ENCODE data around the gene PTPRN2.
"Not testable (repeated sequence)": the region's sequence is repeated elsewhere in the genome, so short reads cannot be mapped to it uniquely, and the experiment has no call there.

Gene PTPRN2

DNA sequence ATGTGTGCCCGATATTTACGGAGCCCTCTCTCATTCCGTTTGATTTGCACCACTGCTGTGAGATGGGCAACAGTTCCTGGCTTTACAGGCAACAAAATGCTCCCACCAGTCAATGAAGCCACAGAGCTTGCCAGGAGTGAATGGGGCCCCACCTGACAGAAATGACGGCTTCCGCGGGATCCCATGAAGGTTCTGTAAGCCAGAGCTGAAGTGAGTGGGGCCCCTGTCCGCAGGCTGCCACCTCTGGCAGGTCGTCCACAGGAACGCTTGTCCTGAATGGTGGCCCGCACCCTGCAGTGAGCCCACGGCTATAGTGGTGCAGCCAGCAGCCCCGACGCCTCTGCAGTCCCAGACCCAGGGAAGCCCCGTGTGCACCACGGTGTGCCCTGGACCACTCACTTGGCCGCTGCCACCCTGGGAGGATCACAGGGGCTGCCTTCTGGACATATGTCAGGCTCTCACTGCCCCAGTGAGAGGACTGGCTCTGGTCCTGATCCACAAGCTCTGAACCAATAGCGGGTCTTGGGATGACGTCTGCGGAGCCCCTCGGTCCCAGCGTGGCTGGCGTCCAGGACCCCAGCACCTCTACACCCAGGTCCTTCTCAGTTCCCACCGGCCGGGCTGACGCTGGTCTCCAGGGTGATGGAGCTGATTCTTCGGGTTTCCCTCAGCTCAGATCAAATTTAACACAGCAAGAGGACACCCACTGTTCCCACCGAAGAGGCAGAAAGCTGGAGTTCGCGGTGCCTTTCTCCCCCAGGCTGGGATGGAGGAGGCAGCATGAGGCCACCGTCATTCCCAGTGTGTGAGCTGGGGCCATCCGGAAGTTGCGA is 738.9 kb downstream of the PTPRN2 start:
- DNase-seq = no peak

DNA sequence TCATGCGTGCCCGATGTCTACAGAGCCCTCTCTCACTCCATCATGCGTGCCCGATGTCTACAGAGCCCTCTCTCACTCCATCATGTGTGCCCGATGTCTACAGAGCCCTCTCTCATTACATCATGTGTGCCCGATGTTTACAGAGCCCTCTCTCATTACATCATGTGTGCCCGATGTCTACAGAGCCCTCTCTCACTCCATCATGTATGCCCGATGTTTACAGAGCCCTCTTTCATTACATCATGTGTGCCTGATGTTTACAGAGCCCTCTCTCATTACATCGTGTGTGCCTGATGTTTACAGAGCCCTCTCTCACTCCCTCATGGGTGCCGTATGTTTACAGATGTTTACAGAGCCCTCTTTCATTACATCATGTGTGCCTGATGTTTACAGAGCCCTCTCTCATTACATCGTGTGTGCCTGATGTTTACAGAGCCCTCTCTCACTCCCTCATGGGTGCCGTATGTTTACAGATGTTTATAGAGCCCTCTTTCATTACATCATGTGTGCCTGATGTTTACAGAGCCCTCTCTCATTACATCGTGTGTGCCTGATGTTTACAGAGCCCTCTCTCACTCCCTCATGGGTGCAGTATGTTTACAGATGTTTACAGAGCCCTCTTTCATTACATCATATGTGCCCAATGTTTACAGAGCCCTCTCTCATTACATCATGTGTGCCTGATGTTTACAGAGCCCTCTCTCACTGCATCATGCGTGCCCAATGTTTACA is 739.7 kb downstream of the PTPRN2 start:
- not testable (repeated sequence) for DNase-seq

- peak in 1 of 3 experiments; percentile 41 for DNase-seq
Observed at GRCh38 chr7:157846746-157847145, 740.9 kb downstream of the PTPRN2 start.

DNA sequence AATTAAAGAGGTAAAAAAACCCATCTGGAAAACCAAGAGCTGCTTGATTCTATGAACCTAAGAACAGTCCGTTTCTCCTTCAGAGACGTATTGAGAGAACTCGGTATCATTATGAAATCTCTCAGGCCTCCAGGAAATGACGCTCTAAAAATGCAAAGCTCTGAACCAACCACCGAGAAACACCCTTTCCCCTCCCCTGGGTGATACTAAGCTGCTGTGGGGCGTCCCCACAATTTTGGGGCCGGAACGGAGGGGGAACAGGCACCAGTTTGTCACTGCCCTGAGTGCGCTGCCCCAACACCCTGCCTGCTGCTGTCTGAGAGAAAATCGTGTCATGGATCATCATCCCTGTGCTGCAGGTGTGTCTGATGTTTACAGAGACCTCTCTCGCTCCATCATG is 741.4 kb downstream of the PTPRN2 start:
- DNase-seq = peak in 1 of 3 experiments; percentile 57

DNA sequence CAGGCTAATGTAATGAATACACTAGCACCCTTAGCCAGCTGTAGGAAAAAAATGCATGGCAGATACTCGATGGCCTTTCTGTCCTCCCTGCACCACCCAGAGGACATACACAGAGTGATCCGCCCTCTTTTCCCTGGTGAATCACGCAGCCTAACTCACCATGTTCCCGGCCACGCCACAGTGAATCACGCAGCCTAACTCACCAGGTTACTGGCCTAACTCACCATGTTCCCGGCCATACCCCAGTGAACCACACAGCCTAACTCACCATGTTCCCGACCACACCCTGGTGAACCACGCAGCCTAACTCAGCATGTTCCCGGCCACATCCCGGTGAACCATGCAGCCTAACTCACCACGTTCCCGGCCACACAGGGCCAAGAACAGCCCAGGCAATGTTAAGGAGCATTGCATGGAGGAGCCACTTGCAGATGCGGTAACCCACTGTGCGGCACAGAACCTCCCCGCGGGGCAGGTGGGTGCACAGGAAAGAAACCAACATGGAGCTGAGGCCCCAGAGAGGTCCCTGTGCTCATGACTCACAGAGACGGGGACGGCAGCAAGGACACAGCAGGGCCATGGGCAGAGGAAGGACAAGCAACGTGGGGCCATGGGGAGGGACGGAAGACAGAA is 742.3 kb downstream of the PTPRN2 start:
- no peak for DNase-seq

- DNase-seq = no peak
Observed at GRCh38 chr7:157844611-157845010, 743.0 kb downstream of the PTPRN2 start.

GRCh38 chr7:157844141-157844540 is 743.5 kb downstream of the PTPRN2 start:
- no peak for DNase-seq

GRCh38 chr7:157843336-157844140 is 744.1 kb downstream of the PTPRN2 start:
- DNase-seq = no peak

DNA sequence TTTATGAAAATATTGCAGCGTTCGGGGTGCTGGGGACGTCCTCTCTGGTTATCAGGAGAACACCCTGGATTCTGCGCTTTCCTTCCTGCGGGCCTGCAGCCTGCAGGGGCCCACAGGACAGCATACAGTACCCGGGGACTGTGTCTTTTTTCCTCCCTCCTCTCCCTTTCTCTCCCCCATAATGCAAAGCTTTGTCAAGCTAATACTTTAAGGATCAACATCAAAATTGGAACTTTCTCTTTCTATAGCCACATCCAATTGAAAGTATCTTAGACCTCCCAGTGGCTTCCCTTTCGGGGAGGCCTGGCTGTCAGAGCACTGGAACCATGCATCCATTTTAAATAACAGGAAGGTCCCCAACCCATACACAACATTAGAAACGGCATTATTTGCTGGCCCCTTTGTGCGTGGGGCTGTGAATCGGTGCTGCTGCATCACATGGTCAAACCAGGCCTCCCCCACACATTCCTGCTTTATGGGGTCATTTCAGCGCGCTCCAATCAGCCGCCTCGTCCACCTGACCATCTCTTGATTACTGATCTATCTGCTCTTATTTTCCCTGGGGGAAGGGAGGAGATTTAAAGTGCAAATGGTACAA is 745.8 kb downstream of the PTPRN2 start:
- DNase-seq = no peak

DNA sequence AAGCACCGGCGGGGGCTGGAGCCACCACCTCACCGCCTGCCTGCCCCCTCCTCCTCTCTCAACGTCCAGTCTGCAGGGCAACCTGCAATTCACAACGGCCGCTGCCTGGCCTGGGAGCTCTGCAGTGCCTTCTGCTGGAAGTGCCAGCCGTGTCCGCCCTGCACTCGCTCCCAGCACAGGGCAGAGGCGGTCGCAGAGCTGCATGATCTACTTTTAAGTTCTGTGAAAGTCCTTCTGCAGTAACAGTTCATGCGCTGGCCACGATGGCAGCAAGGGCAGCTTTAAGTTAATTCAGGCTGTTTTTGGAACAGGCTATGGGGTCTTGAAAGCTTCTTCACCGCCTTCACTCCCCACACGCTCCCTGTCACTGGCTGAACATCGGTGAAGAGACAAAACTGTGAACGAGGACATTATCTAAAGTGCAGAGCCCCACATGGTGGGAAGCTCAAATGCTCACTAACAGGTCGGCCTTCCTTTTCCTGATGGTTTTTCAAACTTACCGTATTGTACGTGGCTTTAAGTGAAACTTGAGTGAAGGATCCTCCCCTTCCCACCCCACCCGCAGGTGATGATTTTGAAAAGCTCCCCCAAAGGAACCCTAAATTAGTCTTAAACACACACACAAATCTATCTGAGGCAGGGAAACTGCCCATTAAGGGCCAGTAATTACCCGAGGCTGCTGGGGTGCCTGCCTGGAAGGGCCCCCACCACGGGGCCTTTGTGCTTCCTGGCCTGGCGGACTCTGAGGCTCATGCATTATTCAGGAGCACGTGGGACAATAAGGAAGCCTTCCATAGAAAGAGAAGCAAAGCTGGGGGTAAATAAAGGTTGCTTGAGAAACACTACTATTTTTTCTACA is 746.5 kb downstream of the PTPRN2 start:
- DNase-seq = peak in 2 of 3 experiments; percentile 27 to 65

DNA sequence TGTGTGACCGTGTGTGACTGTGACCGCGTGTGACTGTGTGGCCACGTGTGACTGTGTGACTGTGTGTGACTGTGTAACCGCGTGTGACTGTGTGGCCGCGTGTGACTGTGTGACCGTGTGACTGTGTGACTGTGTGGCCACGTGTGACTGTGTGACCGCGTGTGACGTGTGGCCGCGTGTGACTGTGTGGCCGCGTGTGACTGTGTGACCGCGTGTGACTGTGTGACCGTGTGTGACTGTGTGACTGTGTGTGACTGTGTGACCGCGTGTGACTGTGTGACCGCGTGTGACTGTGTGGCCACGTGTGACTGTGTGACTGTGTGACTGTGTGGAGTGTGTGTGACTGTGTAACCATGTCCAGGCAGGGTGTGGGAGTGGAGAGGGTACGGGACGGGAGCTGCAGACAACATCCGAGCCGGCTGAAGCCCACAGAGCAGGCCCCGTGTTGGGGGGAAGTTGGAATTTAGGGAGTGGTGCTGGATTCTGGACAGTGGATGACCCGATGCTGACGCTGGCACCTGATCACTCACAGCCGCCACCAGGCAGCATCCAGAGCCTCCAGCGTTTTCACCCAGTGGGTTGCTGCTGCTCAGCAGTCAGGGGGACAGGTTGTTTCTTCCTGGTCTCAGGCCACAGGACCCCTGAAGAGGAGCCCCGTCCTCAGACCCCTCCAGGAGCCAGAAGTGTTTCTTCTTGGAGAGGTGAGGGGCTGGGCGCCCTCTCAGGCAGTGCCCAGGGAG is 747.3 kb downstream of the PTPRN2 start:
- DNase-seq = no peak

- no peak for DNase-seq
Observed at GRCh38 chr7:157839672-157840167, 747.9 kb downstream of the PTPRN2 start.

GRCh38 chr7:157839226-157839625 is 748.4 kb downstream of the PTPRN2 start:
- no peak for DNase-seq

- DNase-seq = no peak
Observed at GRCh38 chr7:157837561-157837960, 750.1 kb downstream of the PTPRN2 start.

DNA sequence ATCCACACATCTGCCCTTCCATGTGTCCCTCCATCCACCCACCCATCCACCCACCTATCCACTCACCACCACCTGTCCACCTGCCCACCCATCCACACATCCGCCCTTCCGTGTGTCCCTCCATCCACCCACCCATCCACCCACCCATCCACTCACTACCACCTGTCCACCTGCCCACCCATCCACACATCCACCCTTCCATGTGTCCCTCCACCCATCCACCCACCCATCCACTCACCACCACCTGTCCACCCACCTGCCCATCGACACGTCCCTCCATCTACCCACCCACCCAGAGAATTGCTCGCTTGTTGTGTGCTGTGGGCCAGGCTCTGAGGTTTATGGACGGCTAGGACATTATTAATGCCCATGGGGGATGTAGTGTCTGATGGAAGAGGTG is 750.6 kb downstream of the PTPRN2 start:
- no peak for DNase-seq

DNA sequence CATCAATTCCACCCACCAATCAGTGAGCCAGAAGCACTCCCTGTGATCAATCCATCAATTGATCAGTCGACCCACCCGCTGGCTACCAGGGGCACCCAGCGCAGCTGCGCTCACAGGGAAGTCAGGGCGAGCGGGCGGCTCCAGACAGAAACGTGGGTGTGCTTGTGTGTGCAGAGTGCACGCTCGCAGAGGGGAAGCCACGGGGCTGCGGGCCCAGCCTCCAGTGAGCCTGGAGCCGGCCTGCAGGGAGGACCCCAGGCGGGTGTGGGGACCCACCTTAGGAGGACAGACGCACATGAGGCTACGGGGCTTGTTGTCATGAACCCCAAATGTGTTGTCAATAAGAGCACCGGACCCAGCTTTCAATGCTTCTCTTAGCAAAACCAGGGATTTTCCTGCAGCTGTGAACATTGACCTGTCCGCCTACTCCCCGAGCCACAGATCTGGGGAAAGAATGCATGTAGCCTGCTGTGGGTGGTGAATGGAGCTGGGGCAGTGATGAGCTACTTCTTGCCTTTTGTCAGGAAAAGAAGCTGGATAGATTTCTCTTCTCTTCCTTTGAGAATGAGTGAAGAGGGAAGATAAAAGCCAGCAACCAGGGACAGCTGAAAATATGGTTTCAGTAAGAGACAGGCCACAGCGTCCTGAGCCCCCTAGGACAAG is 753.0 kb downstream of the PTPRN2 start:
- no peak for DNase-seq

GRCh38 chr7:157832866-157833607 is 754.6 kb downstream of the PTPRN2 start:
- no peak for DNase-seq

DNA sequence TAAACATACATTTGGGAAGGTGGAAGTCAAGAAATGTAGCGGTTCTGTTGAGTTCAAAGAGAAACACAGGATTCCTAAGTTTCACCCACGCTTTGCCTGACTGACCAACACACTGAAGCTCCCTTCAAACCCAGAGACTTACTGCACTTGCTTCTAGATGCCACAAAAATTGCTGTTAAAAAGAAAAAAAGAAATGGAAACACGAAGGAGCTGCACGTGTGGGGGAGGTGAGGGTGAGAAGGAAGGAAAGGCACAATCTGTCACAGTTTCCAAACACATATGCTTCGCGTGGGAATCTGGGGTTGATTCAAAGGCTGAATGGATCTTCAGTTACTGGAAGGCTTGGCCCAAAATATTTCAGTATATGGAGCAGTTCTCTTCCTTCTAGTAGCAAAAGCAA is 755.2 kb downstream of the PTPRN2 start:
- no peak for DNase-seq

DNA sequence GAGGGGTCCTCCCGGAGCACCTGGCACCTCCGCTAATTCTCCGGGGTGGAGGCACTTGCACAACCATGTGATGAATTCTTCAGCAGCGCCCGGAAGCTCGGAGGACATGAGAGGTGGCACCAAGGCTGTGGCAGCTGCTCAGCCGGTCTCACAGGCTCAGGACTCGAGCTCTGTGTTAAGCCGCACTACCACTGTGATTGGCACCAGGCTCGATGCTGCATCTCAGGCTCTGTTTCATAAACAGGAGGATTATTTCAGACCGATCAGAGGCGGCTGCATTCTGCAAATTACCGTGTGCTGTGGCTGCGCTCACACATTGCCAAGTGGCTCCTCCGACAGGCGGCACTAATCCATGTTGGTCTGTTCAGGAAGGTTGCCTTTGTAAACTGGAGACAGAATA is 755.6 kb downstream of the PTPRN2 start:
- DNase-seq = no peak
